GM06990 (cell line): ENCODE measurements around the gene EPN2.

Experiments
- DNase-seq: peaks from one replicate; pipeline ENCODE4 v3.0.0-alpha.2; 2011; ENCODE audit not compliant: insufficient read length; ENCODE audit errors: extremely low read depth
- H3K27me3 ChIP-seq: replicated peaks from 2 replicates; pipeline ENCODE4 v1.6.0; 2011; ENCODE audit warnings: low read length; ENCODE audit not compliant: control insufficient read depth, insufficient read depth
- H3K36me3 ChIP-seq: 2 replicates; pipeline ENCODE4 v1.5.1; 2011; ENCODE audit warnings: low read length; ENCODE audit not compliant: control insufficient read depth, insufficient read depth
- H3K4me3 ChIP-seq: replicated peaks from 2 replicates; pipeline ENCODE4 v1.5.1; 2011; ENCODE audit warnings: low read depth, mild to moderate bottlenecking, control low read depth, low read length
- TF ChIP-seq, protein P1 (sequence below): IDR thresholded peaks from 2 replicates; pipeline ENCODE4 v1.5.1; 2011; ENCODE audit warnings: low read length, control low read depth, mild to moderate bottlenecking, inconsistent platforms; ENCODE audit not compliant: insufficient read depth, poor library complexity, severe bottlenecking

Gene EPN2

DNA sequence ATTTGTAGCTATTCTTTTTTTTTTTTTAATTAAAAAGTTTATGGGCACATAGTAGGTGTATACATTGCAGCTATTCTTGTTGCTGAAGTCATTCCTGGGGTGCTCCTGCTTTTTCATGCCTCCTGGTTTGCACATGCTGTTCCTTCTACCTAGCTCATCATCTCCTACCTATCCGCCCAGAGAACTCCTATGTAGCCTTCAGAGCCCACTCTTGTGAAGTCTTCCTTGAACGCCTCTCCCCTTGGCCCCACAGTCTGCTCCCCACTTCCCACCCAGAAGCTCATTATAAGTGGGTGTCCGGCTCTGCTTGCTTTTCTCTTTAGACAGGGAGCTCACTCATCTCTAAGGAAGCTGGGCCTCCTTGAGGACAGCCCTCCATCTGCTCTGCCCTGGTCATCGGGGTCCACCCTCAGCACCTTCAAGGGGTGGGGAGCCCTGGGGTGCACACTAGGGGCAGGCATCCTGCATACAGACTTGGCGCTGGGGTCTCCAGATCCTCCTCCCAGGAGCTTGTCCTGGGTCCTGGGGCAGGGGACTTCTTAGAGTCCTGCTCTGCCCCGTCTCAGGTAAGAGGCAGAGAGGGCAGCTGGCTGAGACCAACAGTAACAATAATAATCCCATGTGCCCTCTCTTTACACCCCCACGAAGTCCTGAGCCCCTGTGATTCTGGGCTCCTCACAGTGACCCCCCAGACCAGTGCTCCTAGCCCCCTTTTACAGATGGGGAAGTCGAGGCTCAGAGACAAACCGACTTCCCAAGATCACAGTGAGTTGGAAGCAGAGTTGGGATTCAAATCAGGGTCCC, 128.9 kb downstream of the EPN2 start:
- H3K4me3 ChIP-seq, result no peak overlapping the region
- no peaks in the 10 kb centered on the region; the same call in 1 of the 2 replicates for H3K27me3 ChIP-seq
- H3K36me3 ChIP-seq, result no peaks in the 10 kb centered on the region
- TF ChIP-seq, protein P1, sequence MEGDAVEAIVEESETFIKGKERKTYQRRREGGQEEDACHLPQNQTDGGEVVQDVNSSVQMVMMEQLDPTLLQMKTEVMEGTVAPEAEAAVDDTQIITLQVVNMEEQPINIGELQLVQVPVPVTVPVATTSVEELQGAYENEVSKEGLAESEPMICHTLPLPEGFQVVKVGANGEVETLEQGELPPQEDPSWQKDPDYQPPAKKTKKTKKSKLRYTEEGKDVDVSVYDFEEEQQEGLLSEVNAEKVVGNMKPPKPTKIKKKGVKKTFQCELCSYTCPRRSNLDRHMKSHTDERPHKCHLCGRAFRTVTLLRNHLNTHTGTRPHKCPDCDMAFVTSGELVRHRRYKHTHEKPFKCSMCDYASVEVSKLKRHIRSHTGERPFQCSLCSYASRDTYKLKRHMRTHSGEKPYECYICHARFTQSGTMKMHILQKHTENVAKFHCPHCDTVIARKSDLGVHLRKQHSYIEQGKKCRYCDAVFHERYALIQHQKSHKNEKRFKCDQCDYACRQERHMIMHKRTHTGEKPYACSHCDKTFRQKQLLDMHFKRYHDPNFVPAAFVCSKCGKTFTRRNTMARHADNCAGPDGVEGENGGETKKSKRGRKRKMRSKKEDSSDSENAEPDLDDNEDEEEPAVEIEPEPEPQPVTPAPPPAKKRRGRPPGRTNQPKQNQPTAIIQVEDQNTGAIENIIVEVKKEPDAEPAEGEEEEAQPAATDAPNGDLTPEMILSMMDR, result no peak
- DNase-seq, result no peak

DNA sequence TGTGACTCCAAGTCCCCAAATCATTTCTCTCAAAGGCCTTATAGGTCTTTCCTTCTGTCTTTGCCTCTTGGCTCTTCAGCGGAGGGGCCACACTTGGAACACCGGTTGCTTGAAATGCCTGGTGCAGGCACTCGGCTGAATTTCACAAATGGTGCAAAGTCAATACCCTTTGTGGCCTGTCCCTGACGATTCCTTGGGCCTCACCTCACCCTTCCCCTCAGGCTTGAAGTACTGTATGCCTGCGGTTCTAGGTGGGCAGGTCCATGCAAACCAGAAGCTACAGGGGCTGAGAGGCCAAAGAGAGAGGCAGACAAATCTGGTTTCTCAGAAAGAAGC, 129.4 kb downstream of the EPN2 start:
- DNase-seq, result no peak
- H3K27me3 ChIP-seq, result no peaks in the 10 kb centered on the region; the same call in 1 of the 2 replicates
- TF ChIP-seq, protein P1, result no peak
- H3K36me3 ChIP-seq, result no peaks in the 10 kb centered on the region
- H3K4me3 ChIP-seq, result no peak overlapping the region

DNA sequence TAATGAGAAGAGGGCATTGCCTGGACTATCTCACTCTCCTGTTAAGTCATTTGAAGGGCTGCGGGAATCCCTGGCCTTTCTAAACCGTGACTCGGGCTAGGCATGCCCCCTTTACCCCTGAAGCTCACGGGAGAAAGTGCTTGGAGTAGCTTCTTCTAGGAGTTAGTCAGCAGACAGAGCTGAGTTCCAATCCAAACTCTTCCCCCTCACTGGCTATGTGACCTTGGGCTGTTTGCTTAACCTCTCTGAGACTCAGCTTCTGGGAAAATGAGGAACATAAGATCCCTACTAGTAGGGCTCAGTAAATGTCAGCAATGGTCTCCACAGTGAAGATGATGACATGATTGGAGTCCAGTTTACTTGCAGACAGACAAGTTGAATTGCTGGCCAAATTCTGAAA, 131.1 kb downstream of the EPN2 start:
- TF ChIP-seq, protein P1, result no peak

DNA sequence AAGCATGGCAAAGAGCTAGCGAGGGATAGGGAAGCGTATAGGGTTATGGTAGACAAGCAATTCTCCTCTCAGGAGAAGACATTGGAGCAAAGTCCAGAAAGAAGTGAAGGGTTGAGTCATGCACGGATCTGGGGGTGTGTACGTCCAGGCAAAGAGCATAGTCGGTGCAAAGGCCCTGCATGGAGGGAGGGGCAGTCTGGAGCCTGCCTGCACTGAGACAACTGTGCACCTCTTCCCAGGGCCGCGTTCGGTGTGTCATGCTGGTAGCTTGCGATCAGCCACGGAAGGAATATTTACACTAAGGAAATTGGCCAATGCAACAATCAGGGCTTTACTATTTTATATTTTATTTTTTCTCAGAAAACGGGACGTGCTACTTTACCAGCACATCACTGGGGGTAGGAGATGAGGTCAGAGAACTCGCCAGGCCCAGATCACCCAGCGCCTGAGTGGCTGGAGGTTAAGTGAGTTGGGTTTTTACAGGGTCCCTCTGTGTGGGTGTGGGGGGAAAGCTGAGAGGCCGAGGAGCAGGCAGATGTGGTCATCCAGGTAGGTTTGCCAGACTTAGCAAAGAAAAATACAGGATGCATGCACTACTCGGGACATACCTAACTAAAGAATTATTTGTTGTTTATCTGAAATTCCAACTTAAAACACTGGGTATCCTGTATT, 132.1 kb downstream of the EPN2 start:
- H3K36me3 ChIP-seq, result no peaks in the 10 kb centered on the region
- DNase-seq, result no peak
- H3K27me3 ChIP-seq, result no peaks in the 10 kb centered on the region; the same call in 1 of the 2 replicates
- TF ChIP-seq, protein P1, result no peak
- no peak overlapping the region for H3K4me3 ChIP-seq

More for the DNA sequence above, 131.1 kb downstream of the EPN2 start:
- no peak for DNase-seq
- Histone ChIP-seq H3K27me3 (no peaks in the 10 kb centered on the region; the same call in 1 of the 2 replicates), H3K4me3 (no peak overlapping the region), H3K36me3 (no peaks in the 10 kb centered on the region)

DNA sequence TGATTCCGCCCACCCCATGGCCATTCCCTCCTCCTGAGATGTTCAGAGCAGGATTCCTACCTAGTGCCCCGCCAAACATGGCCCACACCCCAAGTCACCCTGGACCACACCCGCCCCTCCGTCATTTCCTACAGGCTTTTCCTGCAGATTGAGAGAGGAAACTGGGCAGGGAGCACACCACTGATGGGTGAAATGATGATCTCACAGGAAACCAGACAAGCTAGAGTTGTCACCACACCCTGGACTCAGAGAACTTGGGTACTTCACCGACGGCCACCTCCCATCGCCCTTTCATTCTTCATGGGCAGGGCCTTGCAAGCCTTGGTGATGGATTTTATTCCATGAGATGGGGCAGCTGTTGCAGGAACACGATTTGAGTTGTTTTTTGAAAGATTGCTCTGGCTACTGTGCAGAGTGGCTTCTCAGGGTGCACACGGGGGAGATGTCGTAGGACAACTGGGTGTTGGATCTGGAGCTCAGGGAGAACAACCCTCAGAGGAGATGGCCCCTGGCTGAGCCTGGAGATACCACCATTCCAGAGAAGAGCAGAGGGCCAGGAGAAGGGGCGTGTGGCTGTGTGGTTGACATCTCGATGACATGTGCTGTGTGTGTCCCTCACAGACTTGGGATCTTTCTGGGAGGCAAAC, 132.8 kb downstream of the EPN2 start:
- TF ChIP-seq, protein P1, result no peak
- Histone ChIP-seq H3K4me3 (no peak overlapping the region), H3K27me3 (no peaks in the 10 kb centered on the region), H3K36me3 (no peaks in the 10 kb centered on the region)
- DNase-seq, result no peak
